Thoracic aorta (tissue), 2 donors: ENCODE measurements around the gene LEF1. TPM values are rescaled to one million over a fixed set of nuclear protein-coding genes. Genes with fewer than 3 reads are reported as not detected.

Experiments
- ATAC-seq: fragments of 150-250 bp; one replicate; pipeline ENCODE4 v1.8.0; 2017; ENCODE audit warnings: low read depth; ENCODE audit not compliant: insufficient number of reproducible peaks, low FRiP score
- DNase-seq: peaks from one replicate; pipeline ENCODE4 v3.0.0-alpha.2; 2020; ENCODE audit warnings: low spot score
- H3K27ac ChIP-seq, 2 donors: fragments of 200-600 bp; sonication (generic); 1 replicate in 1 of 2; 2 replicates in 1 of 2; pipeline ENCODE4 v1.5.1; 2016; ENCODE audit warnings: mild to moderate bottlenecking in 2 of 2, moderate library complexity in 2 of 2
- H3K27me3 ChIP-seq: fragments of 200-600 bp; sonication (generic); replicated peaks from 2 replicates; pipeline ENCODE4 v1.6.0; 2016; ENCODE audit warnings: mild to moderate bottlenecking; ENCODE audit not compliant: insufficient read depth
- H3K36me3 ChIP-seq: fragments of 200-600 bp; sonication (generic); one replicate; pipeline ENCODE4 v1.5.1; 2016
- H3K4me1 ChIP-seq, 2 donors: fragments of 200-600 bp; sonication (generic); 1 replicate in 1 of 2; 2 replicates in 1 of 2; pipeline versions ENCODE4 v1.5.1 to v1.6.0; 2016; ENCODE audit warnings: low read depth in 2 of 2, mild to moderate bottlenecking in 1 of 2; ENCODE audit not compliant: control insufficient read depth in 1 of 2
- H3K4me3 ChIP-seq: fragments of 200-600 bp; sonication (generic); 2 replicates; pipeline ENCODE4 v1.5.1; 2016; ENCODE audit warnings: mild to moderate bottlenecking
- H3K9me3 ChIP-seq: fragments of 200-600 bp; sonication (generic); 2 replicates; pipeline ENCODE4 v1.5.1; 2016
- CTCF ChIP-seq: fragments of 200-600 bp; sonication (generic); IDR thresholded peaks from one replicate; pipeline ENCODE4 v1.5.1; 2019; ENCODE audit warnings: antibody characterized with exemption
- total RNA-seq, 2 donors: library from RNA; depleted of rRNA; stranded (reverse); fragments of >200 nt; gene quantifications; one replicate each; pipeline versions ENCODE4 v1.1.0 to v1.2.3, GENCODE V29; 2016

The LEF1 gene
- total RNA-seq, 2 donors from 2014 or later = 0.54 to 3.2 TPM

- no peak for ATAC-seq
- H3K4me3 ChIP-seq = no peak overlapping the region
- H3K27ac ChIP-seq = no peak overlapping the region
- TF ChIP-seq CTCF = no peak
- no peaks in the 10 kb centered on the region for H3K9me3 ChIP-seq
- H3K27me3 ChIP-seq = no peaks in the 10 kb centered on the region
- no peak for DNase-seq
- no peaks in the 10 kb centered on the region for H3K4me1 ChIP-seq
- H3K36me3 ChIP-seq = no peaks in the 10 kb centered on the region
Observed at GRCh38 chr4:108149588-108150380, 18.9 kb downstream of the LEF1 start.

- no peaks in the 10 kb centered on the region for H3K9me3 ChIP-seq
- DNase-seq = no peak
- TF ChIP-seq CTCF = no peak
Observed at GRCh38 chr4:108148316-108148715, 20.4 kb downstream of the LEF1 start.

GRCh38 chr4:108146819-108147218 lies 21.9 kb downstream of the LEF1 start:
- H3K36me3 ChIP-seq = no peaks in the 10 kb centered on the region
- TF ChIP-seq CTCF = no peak
- H3K27me3 ChIP-seq = no peaks in the 10 kb centered on the region
- H3K27ac ChIP-seq = no peak overlapping the region
- H3K4me3 ChIP-seq = no peak overlapping the region
- DNase-seq (no peak), ATAC-seq (no peak)
- no peaks in the 10 kb centered on the region for H3K9me3 ChIP-seq
- no peaks in the 10 kb centered on the region for H3K4me1 ChIP-seq

More at GRCh38 chr4:108148316-108148715, 20.4 kb downstream of the LEF1 start:
- Histone ChIP-seq H3K27me3 (no peaks in the 10 kb centered on the region), H3K36me3 (no peaks in the 10 kb centered on the region), H3K4me3 (no peak overlapping the region), H3K4me1 (no peaks in the 10 kb centered on the region), H3K27ac (no peak overlapping the region)
- no peak for ATAC-seq

- no peak for ATAC-seq
- TF ChIP-seq CTCF = no peak
Observed at GRCh38 chr4:108146336-108146735, 22.4 kb downstream of the LEF1 start.

GRCh38 chr4:108144451-108144850 lies 24.3 kb downstream of the LEF1 start:
- H3K27me3 ChIP-seq = no peaks in the 10 kb centered on the region
- no peak overlapping the region for H3K4me3 ChIP-seq
- H3K36me3 ChIP-seq = no peaks in the 10 kb centered on the region
- H3K27ac ChIP-seq = no peak overlapping the region
- ATAC-seq (no peak), DNase-seq (no peak)
- no peak for TF ChIP-seq CTCF
- no peaks in the 10 kb centered on the region for H3K9me3 ChIP-seq
- H3K4me1 ChIP-seq = no peaks in the 10 kb centered on the region

More at GRCh38 chr4:108146336-108146735, 22.4 kb downstream of the LEF1 start:
- H3K4me1 ChIP-seq = no peaks in the 10 kb centered on the region
- no peak overlapping the region for H3K27ac ChIP-seq
- H3K36me3 ChIP-seq = no peaks in the 10 kb centered on the region
- no peaks in the 10 kb centered on the region for H3K9me3 ChIP-seq
- H3K27me3 ChIP-seq = no peaks in the 10 kb centered on the region
- no peak overlapping the region for H3K4me3 ChIP-seq
- DNase-seq = no peak
